Gastroesophageal sphincter (tissue), 3 donors: ENCODE measurements around the gene TAF1.

Source experiments
- CTCF ChIP-seq, 4 experiments: fragments of 200-600 bp in 2 of 4; fragments of 450-650 bp in 2 of 4; sonication (generic) in 1 of 4; IDR thresholded peaks; one replicate each; pipeline ENCODE4 v1.5.1; 2017 to 2019; ENCODE audit warnings: antibody characterized with exemption in 4 of 4, mild to moderate bottlenecking in 2 of 4, moderate library complexity in 2 of 4
- POLR2A ChIP-seq, 2 donors: fragments of 450-650 bp; IDR thresholded peaks; one replicate each; pipeline ENCODE4 v1.6.1; 2017; ENCODE audit warnings: antibody characterized with exemption in 2 of 2, mild to moderate bottlenecking in 2 of 2, moderate library complexity in 1 of 2

- TF ChIP-seq CTCF (IDR thresholded peaks at IDR 0.05) (no peak), POLR2A (IDR thresholded peaks at IDR 0.05) (no peak)
Measured at GRCh38 chrX:71453056-71453455, 86.9 kb downstream of the TAF1 start.
